Measurements from ENCODE around the gene BANF1.

DNA sequence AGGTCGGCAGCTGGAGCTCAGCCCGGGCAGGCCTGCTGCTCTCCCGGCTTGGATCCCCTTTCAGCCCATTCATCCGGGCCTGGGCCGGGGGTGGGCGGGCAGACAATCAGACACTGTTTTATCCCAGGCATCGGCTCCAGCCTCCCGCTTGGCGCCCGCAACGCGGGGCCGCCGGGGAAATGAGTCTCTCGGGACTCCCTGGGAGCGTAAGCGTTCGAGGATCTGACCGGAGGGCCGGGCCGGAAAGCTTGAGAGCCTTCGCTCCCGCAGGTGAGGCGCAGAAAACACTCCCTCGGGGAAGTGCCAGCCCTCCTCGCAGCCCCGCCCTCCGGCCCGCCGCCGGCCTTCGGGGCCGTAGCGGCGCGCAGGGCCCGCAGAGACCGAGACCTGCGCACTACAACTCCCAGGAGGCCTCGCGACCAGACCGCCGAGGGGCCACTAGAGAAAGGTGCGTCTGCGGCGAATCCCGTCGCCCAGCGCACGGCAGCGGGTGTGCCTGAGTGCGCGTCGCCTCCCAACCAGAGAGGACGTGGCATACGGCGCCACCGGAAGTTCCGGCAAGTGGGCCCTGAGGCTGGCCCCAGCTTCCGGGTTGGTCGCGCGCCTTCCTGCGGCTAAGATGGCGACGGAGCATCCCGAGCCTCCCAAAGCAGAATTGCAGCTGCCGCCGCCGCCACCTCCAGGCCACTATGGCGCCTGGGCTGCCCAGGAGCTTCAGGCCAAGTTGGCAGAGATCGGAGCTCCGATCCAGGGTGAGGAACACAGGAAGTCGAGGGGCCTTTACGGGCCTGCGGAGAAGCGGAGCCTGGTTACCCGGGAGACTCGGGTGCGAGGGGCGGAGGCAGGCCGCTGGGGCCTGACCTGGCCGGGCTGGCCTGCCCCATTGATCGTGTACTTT lies 49.7 kb downstream of the BANF1 start, which contains the start of gene SF3B2:
- TF ChIP-seq, protein P1, sequence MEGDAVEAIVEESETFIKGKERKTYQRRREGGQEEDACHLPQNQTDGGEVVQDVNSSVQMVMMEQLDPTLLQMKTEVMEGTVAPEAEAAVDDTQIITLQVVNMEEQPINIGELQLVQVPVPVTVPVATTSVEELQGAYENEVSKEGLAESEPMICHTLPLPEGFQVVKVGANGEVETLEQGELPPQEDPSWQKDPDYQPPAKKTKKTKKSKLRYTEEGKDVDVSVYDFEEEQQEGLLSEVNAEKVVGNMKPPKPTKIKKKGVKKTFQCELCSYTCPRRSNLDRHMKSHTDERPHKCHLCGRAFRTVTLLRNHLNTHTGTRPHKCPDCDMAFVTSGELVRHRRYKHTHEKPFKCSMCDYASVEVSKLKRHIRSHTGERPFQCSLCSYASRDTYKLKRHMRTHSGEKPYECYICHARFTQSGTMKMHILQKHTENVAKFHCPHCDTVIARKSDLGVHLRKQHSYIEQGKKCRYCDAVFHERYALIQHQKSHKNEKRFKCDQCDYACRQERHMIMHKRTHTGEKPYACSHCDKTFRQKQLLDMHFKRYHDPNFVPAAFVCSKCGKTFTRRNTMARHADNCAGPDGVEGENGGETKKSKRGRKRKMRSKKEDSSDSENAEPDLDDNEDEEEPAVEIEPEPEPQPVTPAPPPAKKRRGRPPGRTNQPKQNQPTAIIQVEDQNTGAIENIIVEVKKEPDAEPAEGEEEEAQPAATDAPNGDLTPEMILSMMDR (IDR thresholded peaks at IDR 0.05), result no peak
- TF ChIP-seq POLR2A (IDR thresholded peaks at IDR 0.05), result peak; percentile 77
- TF ChIP-seq POLR2AphosphoS5 (IDR thresholded peaks at IDR 0.05), result peak; percentile 71 to 80 (median 79)
- TF ChIP-seq EP300 (IDR thresholded peaks at IDR 0.05; ENCODE audit: low read depth), result no peak
